C4-2B (cell line): Measurements from ENCODE around the gene OPN1SW.

Source experiments
- H3K27ac ChIP-seq: fragments of 450-650 bp; 2 replicates; pipeline ENCODE4 v1.5.1; 2017
- CTCF ChIP-seq: fragments of 450-650 bp; conservative IDR thresholded peaks from 2 replicates; pipeline ENCODE4 v1.5.1; 2017; ENCODE audit warnings: mild to moderate bottlenecking
- ZFX ChIP-seq: fragments of 450-650 bp; IDR thresholded peaks from 2 replicates; pipeline ENCODE4 v1.6.1; 2017

The OPN1SW gene

DNA sequence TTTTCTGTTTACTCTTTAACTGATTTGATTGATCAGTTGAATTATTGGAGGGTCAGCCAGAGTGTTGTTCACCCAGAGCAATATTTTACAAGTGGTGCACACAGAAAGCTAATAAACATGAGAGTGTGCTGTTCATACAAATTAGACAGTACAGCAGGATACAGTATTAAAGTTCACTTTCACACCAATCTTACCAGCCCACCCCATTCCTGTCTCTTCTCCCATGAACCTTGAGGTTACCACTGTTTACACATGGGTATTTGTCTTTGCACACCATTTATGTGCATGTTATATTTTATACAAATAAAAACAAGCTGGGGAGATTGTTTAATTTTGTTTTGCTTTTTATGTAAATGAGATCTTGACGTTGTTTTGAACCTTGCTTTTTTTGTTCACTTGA is 29.9 kb downstream of the OPN1SW start:
- no peak overlapping the region for H3K27ac ChIP-seq
- TF ChIP-seq ZFX: no peak

- TF ChIP-seq CTCF (no peak), ZFX (no peak)
- H3K27ac ChIP-seq: no peak overlapping the region
These were observed 31.2 kb downstream of the OPN1SW start for GRCh38 chr7:128744366-128744905.

- TF ChIP-seq CTCF: no peak
- TF ChIP-seq ZFX: no peak
- H3K27ac ChIP-seq: no peak overlapping the region
These were observed 32.4 kb downstream of the OPN1SW start for GRCh38 chr7:128743112-128743772.

DNA sequence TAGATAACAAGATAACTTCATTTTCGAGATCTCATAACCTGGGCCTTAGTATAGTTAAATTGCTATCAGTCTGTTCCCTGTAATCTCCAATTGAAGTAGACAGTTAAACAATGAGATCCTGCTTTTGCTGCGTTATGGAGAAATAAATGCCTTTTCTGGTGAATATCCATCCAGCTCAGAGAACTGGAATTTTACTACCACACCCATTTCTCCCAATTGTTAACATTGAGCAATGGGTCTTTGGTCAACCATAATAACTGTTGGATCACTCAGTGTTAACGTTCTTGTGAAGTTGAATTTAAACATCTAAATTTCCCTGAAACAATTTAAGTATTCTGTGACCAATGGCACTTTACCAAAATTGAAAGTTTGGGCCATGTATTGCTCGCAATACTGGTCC is 33.4 kb downstream of the OPN1SW start:
- TF ChIP-seq ZFX (no peak), CTCF (no peak)
- no peak overlapping the region for H3K27ac ChIP-seq

DNA sequence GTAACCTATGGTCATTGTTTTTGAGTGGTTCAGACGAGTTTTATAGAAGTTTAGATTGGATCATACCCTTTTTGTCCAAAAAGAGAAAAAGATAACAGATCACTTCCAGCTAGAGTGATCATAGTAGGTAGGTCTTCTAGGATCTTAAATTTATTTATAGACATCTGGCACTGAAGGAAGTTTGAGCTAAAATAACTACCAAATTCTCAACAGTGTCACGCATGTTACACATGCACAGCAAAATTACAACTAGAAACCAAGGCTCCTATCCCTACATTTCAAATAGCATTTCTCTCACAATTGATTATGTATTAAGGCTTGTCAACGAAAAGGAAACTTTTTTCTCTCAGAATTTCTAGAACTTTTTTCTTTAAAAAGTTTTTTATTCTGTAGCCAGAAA is 34.1 kb downstream of the OPN1SW start:
- H3K27ac ChIP-seq: no peak overlapping the region
- TF ChIP-seq ZFX: no peak
- no peak for TF ChIP-seq CTCF

DNA sequence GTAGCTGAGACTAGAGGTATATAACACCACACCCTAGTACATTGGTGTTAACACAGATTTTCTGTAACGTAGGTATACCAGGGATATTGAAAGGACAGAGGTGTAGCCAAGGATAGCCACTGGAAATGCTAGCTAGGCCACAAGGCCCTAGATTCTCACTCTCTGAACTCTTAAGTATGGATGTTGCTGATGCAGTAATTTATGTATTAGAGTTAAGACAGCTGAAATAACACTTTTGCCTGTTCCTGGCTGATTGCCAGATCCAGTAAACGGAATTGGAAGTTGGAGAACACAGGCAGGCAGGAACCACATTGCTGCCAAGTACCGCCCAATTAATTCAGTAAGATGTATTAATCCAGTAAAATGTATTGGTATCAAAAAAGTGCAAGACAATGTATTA is 34.6 kb downstream of the OPN1SW start:
- no peak overlapping the region for H3K27ac ChIP-seq
- TF ChIP-seq CTCF: no peak

GRCh38 chr7:128739990-128740682 is 35.5 kb downstream of the OPN1SW start:
- peak overlapping the region; percentile 97 for H3K27ac ChIP-seq
- TF ChIP-seq CTCF: no peak
- TF ChIP-seq ZFX: no peak
